Activated T-cell treated with anti-CD3 and anti-CD28 coated beads, Interleukin-2, amount 50 U/mL, for 72 hours (primary cell): Measurements from ENCODE around the gene C15orf62. TPM values are rescaled to one million over a fixed set of nuclear protein-coding genes. Genes with fewer than 3 reads are reported as not detected.

ENCODE experiments used
- ATAC-seq, 2 donors: fragments of 150-1000 bp; cut with Tn5 transposase; replicated peaks in 1 of 2; 2 replicates each; pipeline ENCODE4 v1.10.0; 2021; ENCODE audit warnings: moderate library complexity in 2 of 2, mild to moderate bottlenecking in 1 of 2
- DNase-seq, 2 donors: peaks; one replicate each; pipeline ENCODE4 v3.0.0; 2021 to 2022; ENCODE audit warnings: mixed read lengths in 1 of 2
- H3K27ac Mint-ChIP-seq: one replicate; pipeline ENCODE4 v1.8.0; 2022; ENCODE audit warnings: mild to moderate bottlenecking, moderate library complexity, mixed read lengths
- H3K27me3 Mint-ChIP-seq: one replicate; pipeline ENCODE4 v1.8.0; 2022; ENCODE audit warnings: low read depth, mixed read lengths
- H3K36me3 Mint-ChIP-seq, 2 donors: one replicate each; pipeline ENCODE4 v1.8.0; 2022; ENCODE audit warnings: mixed read lengths in 2 of 2, mild to moderate bottlenecking in 1 of 2; ENCODE audit not compliant: insufficient read depth in 2 of 2
- H3K4me1 Mint-ChIP-seq: one replicate; pipeline ENCODE4 v1.8.0; 2022; ENCODE audit warnings: low read depth, mixed read lengths
- H3K4me3 Mint-ChIP-seq, 2 donors: one replicate each; pipeline ENCODE4 v1.8.0; 2022; ENCODE audit warnings: mild to moderate bottlenecking in 2 of 2, mixed read lengths in 2 of 2, moderate library complexity in 2 of 2
- H3K9me3 Mint-ChIP-seq, 2 donors: one replicate each; pipeline ENCODE4 v1.8.0; 2022; ENCODE audit warnings: mixed read lengths in 2 of 2
- total RNA-seq, 2 donors: library from RNA; stranded (reverse); gene quantifications; one replicate each; pipeline ENCODE4 v1.2.3, GENCODE V29; 2022

Gene C15orf62
- total RNA-seq, 2 donors from 2014 or later = 1.6 to 1.7 TPM

DNA sequence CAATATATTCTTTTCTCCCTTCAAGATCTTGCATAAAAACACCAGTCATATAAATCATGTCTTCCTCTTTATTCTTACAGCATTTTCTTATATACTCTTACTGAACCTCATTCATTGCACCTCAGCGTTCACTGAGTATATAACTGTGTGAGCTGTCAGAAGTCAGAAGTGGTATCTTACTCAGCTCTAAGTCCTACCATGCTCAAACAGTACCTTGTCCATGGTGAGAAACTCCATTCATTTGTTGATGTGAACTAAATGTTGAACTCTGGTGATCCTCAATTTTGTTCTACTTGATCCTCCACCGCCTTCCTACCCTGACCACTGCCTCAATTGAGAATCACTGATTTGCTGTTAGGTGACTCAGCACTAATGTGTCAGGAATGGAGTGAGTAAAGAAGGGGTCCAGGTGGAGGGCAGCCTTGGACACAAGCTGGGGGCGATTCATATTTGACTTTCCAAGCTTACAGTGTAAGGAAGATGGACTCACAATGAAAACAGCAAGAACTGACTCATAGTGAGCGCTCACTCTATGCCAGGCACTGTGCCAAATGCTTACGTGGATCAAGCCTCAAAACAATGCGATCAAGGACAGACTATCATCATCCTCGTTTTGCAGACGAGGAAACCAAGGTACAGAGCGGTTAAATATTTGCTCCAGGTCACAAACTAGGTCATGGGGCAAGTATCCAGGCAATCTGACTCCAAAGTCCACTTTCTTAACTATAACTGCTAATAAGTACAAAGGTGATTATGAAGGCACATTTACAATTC, 23.6 kb downstream of the C15orf62 start:
- Mint-ChIP-seq H3K4me3 (peak overlapping the region in 1 of 2 donors; percentile 26), H3K4me1 (peaks cover 26% of the 10 kb centered on the region), H3K9me3 (no peaks in the 10 kb centered on the region), H3K36me3 (peaks cover 6 to 7% of the 10 kb centered on the region in 2 donors), H3K27ac (peak overlapping the region; percentile 15), H3K27me3 (no peaks in the 10 kb centered on the region)
- ATAC-seq (peak; percentile 85 to 95), DNase-seq (peak; percentile 42 to 72)

- no peak for DNase-seq
- ATAC-seq = no peak
- Mint-ChIP-seq H3K27ac (no peak overlapping the region), H3K36me3 (peaks cover 4 to 6% of the 10 kb centered on the region in 2 donors), H3K27me3 (no peaks in the 10 kb centered on the region), H3K9me3 (no peaks in the 10 kb centered on the region), H3K4me1 (peaks cover 22% of the 10 kb centered on the region), H3K4me3 (no peak overlapping the region)
Measured at GRCh38 chr15:40796041-40796440, 26.3 kb downstream of the C15orf62 start.

DNA sequence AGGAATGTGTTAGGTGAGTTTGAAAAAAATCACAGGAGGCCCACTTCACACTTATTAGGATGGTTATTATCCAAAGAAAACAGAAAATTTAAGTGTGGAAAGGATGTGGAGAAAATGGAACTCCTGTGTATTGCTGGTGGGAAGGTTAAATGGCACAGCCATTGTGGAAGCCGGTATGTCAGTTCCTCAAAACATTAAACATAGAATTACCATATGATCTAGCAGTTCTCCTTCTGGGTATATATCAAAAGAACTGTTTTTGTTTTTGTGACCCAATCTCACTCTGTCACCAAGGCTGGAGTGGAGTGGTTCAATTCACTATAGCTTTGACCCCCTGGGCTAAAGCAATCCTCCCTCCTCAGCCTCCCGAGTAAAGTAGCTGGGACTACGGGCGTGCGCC, 26.7 kb downstream of the C15orf62 start:
- Mint-ChIP-seq H3K4me3 (no peak overlapping the region), H3K27ac (no peak overlapping the region), H3K9me3 (no peaks in the 10 kb centered on the region), H3K4me1 (peaks cover 22% of the 10 kb centered on the region), H3K36me3 (peaks cover 4 to 6% of the 10 kb centered on the region in 2 donors), H3K27me3 (no peaks in the 10 kb centered on the region)
- DNase-seq (no peak), ATAC-seq (no peak)

DNA sequence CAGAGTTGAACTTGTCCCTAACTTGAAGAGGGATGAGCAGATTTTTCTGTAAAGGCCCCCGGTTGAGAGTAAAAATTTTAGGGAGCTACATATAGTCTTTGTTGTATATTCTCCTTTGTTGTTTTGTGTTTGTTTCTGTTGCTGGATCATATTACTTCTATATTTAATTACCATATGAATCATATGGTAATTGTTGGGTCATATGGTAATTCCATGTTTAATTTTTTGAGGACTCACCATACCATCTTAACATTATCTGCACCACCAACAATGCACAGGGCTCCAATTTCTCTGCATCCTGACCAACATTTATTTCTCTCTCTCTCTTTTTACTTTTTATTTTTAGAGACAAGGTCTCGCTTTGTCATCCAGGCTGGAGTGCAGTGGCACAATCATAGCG, 29.7 kb downstream of the C15orf62 start:
- peaks cover 2 to 4% of the 10 kb centered on the region in 2 donors for H3K36me3 Mint-ChIP-seq

DNA sequence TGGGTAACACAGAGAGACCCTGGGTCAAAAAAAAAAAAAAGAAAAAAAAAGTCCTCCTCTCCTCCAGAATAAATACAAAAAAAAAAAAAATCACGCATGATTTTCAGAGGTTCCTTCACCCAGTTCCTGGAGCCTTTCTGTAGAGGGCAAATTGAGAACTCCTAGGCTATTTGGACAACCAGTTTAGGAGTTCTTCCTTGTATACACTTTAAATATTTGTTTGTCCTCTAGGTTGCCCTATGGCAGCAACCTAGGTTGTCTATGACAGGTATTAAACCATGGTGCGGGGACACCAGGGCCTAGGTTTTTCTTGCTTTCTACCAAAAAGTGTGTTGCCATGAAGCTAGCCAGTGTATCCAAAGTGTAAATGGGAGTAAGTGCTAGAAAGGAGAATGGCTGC, 33.3 kb downstream of the C15orf62 start:
- DNase-seq (no peak), ATAC-seq (no peak)
- peaks cover 4% of the 10 kb centered on the region in 2 donors for H3K36me3 Mint-ChIP-seq
- no peaks in the 10 kb centered on the region for H3K27me3 Mint-ChIP-seq
- H3K4me1 Mint-ChIP-seq = peaks cover 25% of the 10 kb centered on the region
- no peaks in the 10 kb centered on the region for H3K9me3 Mint-ChIP-seq
- no peak overlapping the region for H3K4me3 Mint-ChIP-seq
- H3K27ac Mint-ChIP-seq = no peak overlapping the region

More for the DNA sequence above, 29.7 kb downstream of the C15orf62 start:
- no peak for DNase-seq
- H3K9me3 Mint-ChIP-seq = no peaks in the 10 kb centered on the region
- ATAC-seq = no peak
- H3K27ac Mint-ChIP-seq = no peak overlapping the region
- no peaks in the 10 kb centered on the region for H3K27me3 Mint-ChIP-seq
- peaks cover 22% of the 10 kb centered on the region for H3K4me1 Mint-ChIP-seq
- no peak overlapping the region for H3K4me3 Mint-ChIP-seq

DNA sequence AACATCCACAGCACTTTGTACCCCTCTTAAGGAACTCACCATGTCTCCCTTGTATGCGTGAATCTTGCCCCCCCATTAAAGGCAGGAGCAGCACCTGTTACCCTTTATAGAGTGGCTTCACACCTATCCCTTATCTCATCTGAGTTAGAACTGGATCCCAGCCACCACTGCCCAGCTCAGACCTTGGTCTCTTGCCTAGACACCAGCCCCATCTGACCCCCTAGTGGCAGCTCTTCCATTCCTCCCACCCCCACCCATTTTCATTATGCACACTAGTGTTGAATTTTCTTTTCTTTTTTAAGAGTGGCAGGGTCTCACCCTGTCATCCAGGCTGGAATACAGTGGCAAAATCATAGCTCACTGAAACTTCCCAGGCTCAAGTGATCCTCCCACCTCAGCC, 33.9 kb downstream of the C15orf62 start:
- no peaks in the 10 kb centered on the region for H3K27me3 Mint-ChIP-seq
- no peak overlapping the region for H3K27ac Mint-ChIP-seq

GRCh38 chr15:40806672-40807027, 36.9 kb downstream of the C15orf62 start:
- Mint-ChIP-seq H3K4me1 (peaks cover 31% of the 10 kb centered on the region), H3K27me3 (no peaks in the 10 kb centered on the region), H3K27ac (peak overlapping the region; percentile 94), H3K9me3 (no peaks in the 10 kb centered on the region), H3K36me3 (peaks cover 1 to 8% of the 10 kb centered on the region in 2 donors), H3K4me3 (peak overlapping the region; percentile 90 to 99)
- DNase-seq (no peak), ATAC-seq (peak; percentile 0 to 1)

More for the DNA sequence above, 33.9 kb downstream of the C15orf62 start:
- DNase-seq (no peak), ATAC-seq (no peak)
- Mint-ChIP-seq H3K9me3 (no peaks in the 10 kb centered on the region), H3K4me1 (peaks cover 25% of the 10 kb centered on the region), H3K4me3 (no peak overlapping the region), H3K36me3 (peaks cover 1 to 4% of the 10 kb centered on the region in 2 donors)

- ATAC-seq = peak; percentile 96 to 97
- peaks cover 31% of the 10 kb centered on the region for H3K4me1 Mint-ChIP-seq
Measured at GRCh38 chr15:40807028-40807887, 37.5 kb downstream of the C15orf62 start, which contains the start of the genes DNAJC17 and ZFYVE19. DNAJC17 (minus strand) TSS chr15:40807473; CDS start chr15:40807446, 27 bp downstream. ZFYVE19 (plus strand) TSS chr15:40807089; CDS start chr15:40807590, 501 bp downstream.

GRCh38 chr15:40807888-40808461, 38.2 kb downstream of the C15orf62 start:
- peaks cover 0 to 7% of the 10 kb centered on the region in 2 donors for H3K36me3 Mint-ChIP-seq
- peaks cover 31% of the 10 kb centered on the region for H3K4me1 Mint-ChIP-seq
- H3K4me3 Mint-ChIP-seq = peak overlapping the region; percentile 90 to 99
- H3K27ac Mint-ChIP-seq = peak overlapping the region; percentile 25
- ATAC-seq (no peak), DNase-seq (no peak)
- H3K9me3 Mint-ChIP-seq = no peaks in the 10 kb centered on the region
- no peaks in the 10 kb centered on the region for H3K27me3 Mint-ChIP-seq

More at GRCh38 chr15:40807028-40807887, 37.5 kb downstream of the C15orf62 start, which contains the start of the genes DNAJC17 and ZFYVE19:
- Mint-ChIP-seq H3K27me3 (no peaks in the 10 kb centered on the region), H3K9me3 (no peaks in the 10 kb centered on the region), H3K36me3 (peaks cover 0 to 7% of the 10 kb centered on the region in 2 donors), H3K4me3 (peak within 1 kb of the TSS; percentile 90 to 99), H3K27ac (peak within 1 kb of the TSS; percentile 94)
- peak; percentile 94 to 96 for DNase-seq

DNA sequence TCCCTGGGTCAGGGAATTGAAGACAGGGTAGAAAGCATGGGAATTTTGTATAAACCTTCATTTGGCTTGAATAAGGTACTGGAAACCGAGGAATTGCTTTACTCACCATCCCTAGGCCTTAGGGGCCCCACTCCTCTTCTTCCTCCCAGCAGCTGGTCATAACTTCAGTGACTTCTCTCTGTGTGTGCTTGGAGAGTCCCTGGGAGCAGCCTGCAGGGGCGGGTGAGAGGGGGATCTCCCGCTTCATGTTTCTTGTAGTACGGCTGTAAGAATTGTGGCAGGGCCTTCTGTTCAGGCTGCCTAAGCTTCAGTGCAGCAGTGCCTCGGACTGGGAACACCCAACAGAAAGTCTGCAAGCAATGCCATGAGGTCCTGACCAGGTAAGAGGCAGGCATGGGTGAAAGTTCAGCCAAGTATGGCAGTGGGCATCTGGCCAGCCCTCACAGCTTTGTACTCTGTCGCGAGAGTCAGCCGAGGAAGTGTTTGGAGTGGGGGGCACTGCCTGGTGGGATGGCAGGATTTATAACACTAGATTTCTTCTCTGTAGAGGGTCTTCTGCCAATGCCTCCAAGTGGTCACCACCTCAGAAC, 39.2 kb downstream of the C15orf62 start:
- Mint-ChIP-seq H3K27ac (no peak overlapping the region), H3K4me3 (peak overlapping the region; percentile 90 to 99), H3K36me3 (peaks cover 0 to 7% of the 10 kb centered on the region in 2 donors), H3K9me3 (no peaks in the 10 kb centered on the region), H3K27me3 (no peaks in the 10 kb centered on the region), H3K4me1 (peaks cover 23% of the 10 kb centered on the region)
- ATAC-seq (no peak), DNase-seq (no peak)

- Mint-ChIP-seq H3K36me3 (peaks cover 4 to 5% of the 10 kb centered on the region in 2 donors), H3K27ac (peak overlapping the region; percentile 71), H3K4me1 (peaks cover 13% of the 10 kb centered on the region), H3K4me3 (no peak overlapping the region), H3K27me3 (no peaks in the 10 kb centered on the region), H3K9me3 (no peaks in the 10 kb centered on the region)
- ATAC-seq (no peak), DNase-seq (no peak)
Measured at GRCh38 chr15:40812721-40813425, 43.1 kb downstream of the C15orf62 start.
